ENCODE data around the gene CSNK2A2.
A peak's percentile ranks its signal among the peaks of the same experiment; 100 is the strongest.

Gene CSNK2A2

GRCh38 chr16:58198022-58198683 lies at the start of gene CSNK2A2:
TSS of gene CSNK2A2 (minus strand) at chr16:58198106. CDS start at chr16:58197736, 370 bp downstream.
- DNase-seq, result peak; percentile 80

- DNase-seq, result no peak
These were observed 45.7 kb upstream of the CSNK2A2 start for GRCh38 chr16:58243528-58244004.

- DNase-seq, result no peak
These were observed 38.9 kb upstream of the CSNK2A2 start for GRCh38 chr16:58236831-58237230.

GRCh38 chr16:58236231-58236690 lies 38.4 kb upstream of the CSNK2A2 start:
- DNase-seq, result peak; percentile 80

- DNase-seq, result no peak
These were observed 37.8 kb upstream of the CSNK2A2 start for GRCh38 chr16:58235663-58236062.

GRCh38 chr16:58234831-58235595 lies 37.1 kb upstream of the CSNK2A2 start:
- DNase-seq, result no peak

- no peak for DNase-seq
These were observed 32.4 kb upstream of the CSNK2A2 start for GRCh38 chr16:58230259-58230658.

- no peak for DNase-seq
These were observed 28.9 kb upstream of the CSNK2A2 start for GRCh38 chr16:58226790-58227189.

GRCh38 chr16:58225965-58226602 lies 28.2 kb upstream of the CSNK2A2 start:
- no peak for DNase-seq

- DNase-seq, result no peak
These were observed 24.8 kb upstream of the CSNK2A2 start for GRCh38 chr16:58222532-58223316.

- DNase-seq, result no peak
These were observed 21.5 kb upstream of the CSNK2A2 start for GRCh38 chr16:58219432-58219831.

- DNase-seq, result no peak
These were observed 20.9 kb upstream of the CSNK2A2 start for GRCh38 chr16:58218786-58219185.

GRCh38 chr16:58217311-58217925 lies 19.5 kb upstream of the CSNK2A2 start:
- no peak for DNase-seq

- no peak for DNase-seq
These were observed 15.1 kb upstream of the CSNK2A2 start for GRCh38 chr16:58212824-58213655.

- no peak for DNase-seq
These were observed 13.9 kb upstream of the CSNK2A2 start for GRCh38 chr16:58211846-58212245.

- no peak for DNase-seq
These were observed 13.3 kb upstream of the CSNK2A2 start for GRCh38 chr16:58211245-58211644.

- no peak for DNase-seq
These were observed 7.5 kb upstream of the CSNK2A2 start for GRCh38 chr16:58205276-58206036.

GRCh38 chr16:58201163-58201562 lies 3.3 kb upstream of the CSNK2A2 start:
- no peak for DNase-seq

- DNase-seq, result no peak
These were observed 2.3 kb upstream of the CSNK2A2 start for GRCh38 chr16:58200004-58200797.
